Lower leg skin (tissue), 4 donors: ENCODE results near the gene AP1M1. TPM values are rescaled to one million over a fixed set of nuclear protein-coding genes. Genes with fewer than 3 reads are reported as not detected.
A peak's percentile ranks its signal among the peaks of the same experiment; 100 is the strongest.

ENCODE experiments used
- DNase-seq, 2 donors: peaks; one replicate each; pipeline ENCODE4 v3.0.0-alpha.2; 2019; ENCODE audit warnings: low spot score in 2 of 2
- H3K4me3 ChIP-seq: fragments of 200-600 bp; sonication (generic); 2 replicates; pipeline ENCODE4 v1.5.1; 2017; ENCODE audit warnings: mild to moderate bottlenecking, low read depth; ENCODE audit not compliant: poor library complexity, severe bottlenecking
- CTCF ChIP-seq, 3 donors: fragments of 450-650 bp; IDR thresholded peaks; one replicate each; pipeline ENCODE4 v1.5.1; 2016; ENCODE audit warnings: antibody characterized with exemption in 3 of 3, mild to moderate bottlenecking in 3 of 3, moderate library complexity in 2 of 3
- POLR2A ChIP-seq, 2 donors: fragments of 450-650 bp; IDR thresholded peaks; one replicate each; pipeline ENCODE4 v1.6.1; 2016 to 2017; ENCODE audit warnings: antibody characterized with exemption in 2 of 2, mild to moderate bottlenecking in 1 of 2, moderate library complexity in 1 of 2
- WGBS, 2 donors: methylation state at CpG; one replicate each; pipeline ENCODE4 v1.1.5; 2018; 5-methylcytosine and 5-hydroxymethylcytosine counted together
- intact Hi-C: fragments of 100-400 bp; cut with DNase I; formaldehyde crosslinking; loops from one replicate; pipeline ENCODE4 v1.15.0; 2023; ENCODE audit warnings: low total_unique reads
- total RNA-seq, 4 donors: library from RNA; depleted of rRNA; stranded (reverse); fragments of >200 nt; gene quantifications; one replicate each; pipeline ENCODE4 v1.1.0, GENCODE V29; 2016

AP1M1 gene
- 10 to 100 TPM; 47.2 to 66.9 (median 48.6) TPM for total RNA-seq

GRCh38 chr19:16197622-16198369 is at the start of gene AP1M1:
Gene AP1M1, plus strand, starts transcription at chr19:16197911. Its CDS starts 116 bp downstream, at chr19:16198027.
- peak within 1 kb of the TSS; percentile 78 for H3K4me3 ChIP-seq
- intact Hi-C loops, result no loop called here
- WGBS, 2 donors, result 0% methylated on average over 5 to 51 of the region's 65 CpGs
- no peak for TF ChIP-seq CTCF (IDR thresholded peaks at IDR 0.05)
- TF ChIP-seq POLR2A (IDR thresholded peaks at IDR 0.05), result no peak
- peak; percentile 97 to 99 for DNase-seq

- intact Hi-C loops, result no loop called here
- no peak for TF ChIP-seq POLR2A (IDR thresholded peaks at IDR 0.05)
- TF ChIP-seq CTCF (IDR thresholded peaks at IDR 0.05), result no peak
- 69 to 80% methylated on average over 8 of the region's 8 CpGs for WGBS, 2 donors
- H3K4me3 ChIP-seq, result no peak overlapping the region
- DNase-seq, result no peak
Observed at GRCh38 chr19:16148443-16149229, 49.1 kb upstream of the AP1M1 start.

GRCh38 chr19:16153582-16154336 is 44.0 kb upstream of the AP1M1 start:
- TF ChIP-seq CTCF (IDR thresholded peaks at IDR 0.05) (no peak), POLR2A (IDR thresholded peaks at IDR 0.05) (no peak)
- DNase-seq, result no peak
- H3K4me3 ChIP-seq, result no peak overlapping the region
- WGBS, 2 donors, result 81 to 83% methylated on average over 11 of the region's 11 CpGs
- intact Hi-C loops, result no loop called here

GRCh38 chr19:16154557-16154956 is 43.2 kb upstream of the AP1M1 start:
- H3K4me3 ChIP-seq, result no peak overlapping the region
- no peak for DNase-seq
- 91% methylated on average over 8 of the region's 8 CpGs for WGBS, 2 donors
- TF ChIP-seq CTCF (IDR thresholded peaks at IDR 0.05) (no peak), POLR2A (IDR thresholded peaks at IDR 0.05) (no peak)
- intact Hi-C loops, result no loop called here

GRCh38 chr19:16155128-16155527 is 42.6 kb upstream of the AP1M1 start:
- DNase-seq, result no peak
- H3K4me3 ChIP-seq, result no peak overlapping the region
- WGBS, 2 donors, result 74 to 85% methylated on average over 1 of the region's 1 CpG
- intact Hi-C loops, result loop anchor here (5.0 kb wide), 1 partner anchor 1572 kb away; no protein-coding TSS in a partner anchor
- TF ChIP-seq POLR2A (IDR thresholded peaks at IDR 0.05) (no peak), CTCF (IDR thresholded peaks at IDR 0.05) (no peak)
